Measurements from ENCODE around the gene OR3A2.
"Not testable (repeated sequence)": the region's sequence is repeated elsewhere in the genome, so short reads cannot be mapped to it uniquely, and the experiment has no call there.

Gene OR3A2

GRCh38 chr17:3308603-3309002 lies 77.5 kb downstream of the OR3A2 start:
- H3K27me3 ChIP-seq (ENCODE audit: insufficient read depth, low read length, poor library complexity, severe bottlenecking), result no peaks in the 10 kb centered on the region
- H2AFZ ChIP-seq (ENCODE audit: low read length), result no peak overlapping the region
- no peak overlapping the region for H3K9ac ChIP-seq (ENCODE audit: low read depth, low read length, poor library complexity, severe bottlenecking)
- no peak overlapping the region for H3K4me3 ChIP-seq (ENCODE audit: low read length, poor library complexity, severe bottlenecking)
- H3K36me3 ChIP-seq (ENCODE audit: insufficient read depth, low read length), result no peaks in the 10 kb centered on the region
- H3K9me2 ChIP-seq (replicated peaks; ENCODE audit: low read depth, low read length), result no peaks in the 10 kb centered on the region
- no peaks in the 10 kb centered on the region for H3K79me2 ChIP-seq (ENCODE audit: insufficient read depth, low read length)
- no peaks in the 10 kb centered on the region for H4K20me1 ChIP-seq (ENCODE audit: insufficient read depth, low read length, poor library complexity, severe bottlenecking)
- H3K9me3 ChIP-seq (ENCODE audit: insufficient read depth, low read depth, low read length), result no peaks in the 10 kb centered on the region
- no peak overlapping the region for H3K4me2 ChIP-seq (ENCODE audit: low read depth, low read length, poor library complexity, severe bottlenecking)
- no peaks in the 10 kb centered on the region for H3F3A ChIP-seq (ENCODE audit: low read depth)
- no peak for TF ChIP-seq EZH2phosphoT487 (IDR thresholded peaks at IDR 0.05; ENCODE audit: borderline replicate concordance)
- TF ChIP-seq CTCF (conservative IDR thresholded peaks at IDR 0.05; ENCODE audit: low read length), result no peak; the same call in 1 of the 2 replicates
- no peaks in the 10 kb centered on the region for H3K4me1 ChIP-seq (ENCODE audit: insufficient read depth, low read length, poor library complexity, severe bottlenecking)

- H4K20me1 ChIP-seq (ENCODE audit: insufficient read depth, low read length, poor library complexity, severe bottlenecking), result no peaks in the 10 kb centered on the region
- TF ChIP-seq EZH2phosphoT487 (IDR thresholded peaks at IDR 0.05; ENCODE audit: borderline replicate concordance) (no peak), CTCF (conservative IDR thresholded peaks at IDR 0.05; ENCODE audit: low read length) (no peak)
- H3F3A ChIP-seq (ENCODE audit: low read depth), result no peaks in the 10 kb centered on the region
- H3K9me2 ChIP-seq (replicated peaks; ENCODE audit: low read depth, low read length), result no peaks in the 10 kb centered on the region
- H3K36me3 ChIP-seq (ENCODE audit: insufficient read depth, low read length), result no peaks in the 10 kb centered on the region
- H2AFZ ChIP-seq (ENCODE audit: low read length), result no peak within 1 kb of the TSS
- H3K4me3 ChIP-seq (ENCODE audit: low read length, poor library complexity, severe bottlenecking), result no peak within 1 kb of the TSS
- H3K9ac ChIP-seq (ENCODE audit: low read depth, low read length, poor library complexity, severe bottlenecking), result no peak within 1 kb of the TSS
- no peaks in the 10 kb centered on the region for H3K4me1 ChIP-seq (ENCODE audit: insufficient read depth, low read length, poor library complexity, severe bottlenecking)
- no peak within 1 kb of the TSS for H3K4me2 ChIP-seq (ENCODE audit: low read depth, low read length, poor library complexity, severe bottlenecking)
- H3K79me2 ChIP-seq (ENCODE audit: insufficient read depth, low read length), result no peaks in the 10 kb centered on the region
- H3K27me3 ChIP-seq (ENCODE audit: insufficient read depth, low read length, poor library complexity, severe bottlenecking), result no peaks in the 10 kb centered on the region
- no peaks in the 10 kb centered on the region for H3K9me3 ChIP-seq (ENCODE audit: insufficient read depth, low read depth, low read length)
These were observed 87.8 kb downstream of the OR3A2 start, which contains the start of gene OR3A1 for GRCh38 chr17:3298260-3298659. OR3A1 (minus strand) TSS chr17:3298360; CDS start chr17:3292582, 5,778 bp downstream.

GRCh38 chr17:3295632-3296031 lies 90.5 kb downstream of the OR3A2 start:
- Histone ChIP-seq H3K9me2 (replicated peaks; ENCODE audit: low read depth, low read length) (no peaks in the 10 kb centered on the region), H3K27me3 (ENCODE audit: insufficient read depth, low read length, poor library complexity, severe bottlenecking) (no peaks in the 10 kb centered on the region), H3K4me1 (ENCODE audit: insufficient read depth, low read length, poor library complexity, severe bottlenecking) (no peaks in the 10 kb centered on the region), H2AFZ (ENCODE audit: low read length) (no peak overlapping the region), H4K20me1 (ENCODE audit: insufficient read depth, low read length, poor library complexity, severe bottlenecking) (no peaks in the 10 kb centered on the region), H3K36me3 (ENCODE audit: insufficient read depth, low read length) (no peaks in the 10 kb centered on the region), H3K4me2 (ENCODE audit: low read depth, low read length, poor library complexity, severe bottlenecking) (no peak overlapping the region), H3K4me3 (ENCODE audit: low read length, poor library complexity, severe bottlenecking) (no peak overlapping the region), H3F3A (ENCODE audit: low read depth) (no peaks in the 10 kb centered on the region), H3K9ac (ENCODE audit: low read depth, low read length, poor library complexity, severe bottlenecking) (no peak overlapping the region), H3K79me2 (ENCODE audit: insufficient read depth, low read length) (no peaks in the 10 kb centered on the region), H3K9me3 (ENCODE audit: insufficient read depth, low read depth, low read length) (peaks cover 4% of the 10 kb centered on the region; the same call in 1 of the 2 replicates)
- no peak for TF ChIP-seq EZH2phosphoT487 (IDR thresholded peaks at IDR 0.05; ENCODE audit: borderline replicate concordance)
- no peak for TF ChIP-seq CTCF (conservative IDR thresholded peaks at IDR 0.05; ENCODE audit: low read length)

GRCh38 chr17:3293548-3293947 lies 92.6 kb downstream of the OR3A2 start:
- H3K9ac ChIP-seq (ENCODE audit: low read depth, low read length, poor library complexity, severe bottlenecking); H3K36me3 ChIP-seq (ENCODE audit: insufficient read depth, low read length); H3K79me2 ChIP-seq (ENCODE audit: insufficient read depth, low read length); H3K4me2 ChIP-seq (ENCODE audit: low read depth, low read length, poor library complexity, severe bottlenecking); H2AFZ ChIP-seq (ENCODE audit: low read length); H3F3A ChIP-seq (ENCODE audit: low read depth); H3K27me3 ChIP-seq (ENCODE audit: insufficient read depth, low read length, poor library complexity, severe bottlenecking); H4K20me1 ChIP-seq (ENCODE audit: insufficient read depth, low read length, poor library complexity, severe bottlenecking); H3K4me1 ChIP-seq (ENCODE audit: insufficient read depth, low read length, poor library complexity, severe bottlenecking); H3K9me3 ChIP-seq (ENCODE audit: insufficient read depth, low read depth, low read length); H3K4me3 ChIP-seq (ENCODE audit: low read length, poor library complexity, severe bottlenecking); H3K9me2 ChIP-seq (replicated peaks; ENCODE audit: low read depth, low read length): not testable (repeated sequence)

Data from Loucy (cell line).